Osteoblast (primary cell): Measurements from ENCODE around the gene MARCHF2. TPM values are rescaled to one million over a fixed set of nuclear protein-coding genes. Genes with fewer than 3 reads are reported as not detected.
A peak's percentile ranks its signal among the peaks of the same experiment; 100 is the strongest.

ENCODE experiments used
- DNase-seq: peaks from one replicate; pipeline ENCODE4 v3.0.0; 2011; ENCODE audit warnings: low spot score, mixed read lengths; ENCODE audit not compliant: insufficient read length; ENCODE audit errors: missing footprints
- H2AFZ ChIP-seq: 2 replicates; pipeline ENCODE4 v1.6.0; 2011; ENCODE audit warnings: mild to moderate bottlenecking, low read length
- H3K27ac ChIP-seq: 2 replicates; pipeline ENCODE4 v1.5.1; 2011; ENCODE audit warnings: mild to moderate bottlenecking, low read depth, low read length, moderate library complexity
- H3K27me3 ChIP-seq: 2 replicates; pipeline ENCODE4 v1.6.0; 2012; ENCODE audit warnings: mild to moderate bottlenecking, control low read depth, inconsistent platforms, low read length, moderate library complexity; ENCODE audit not compliant: insufficient read depth
- H3K36me3 ChIP-seq: 2 replicates; pipeline ENCODE4 v1.5.1; 2011; ENCODE audit warnings: mild to moderate bottlenecking, low read length, control low read depth, moderate library complexity; ENCODE audit not compliant: insufficient read depth
- H3K4me1 ChIP-seq: 2 replicates; pipeline ENCODE4 v1.5.1; 2011; ENCODE audit warnings: mild to moderate bottlenecking, low read length, control low read depth, moderate library complexity; ENCODE audit not compliant: insufficient read depth
- H3K4me2 ChIP-seq: 2 replicates; pipeline ENCODE4 v1.6.0; 2011; ENCODE audit warnings: mild to moderate bottlenecking, low read length; ENCODE audit not compliant: insufficient read depth
- H3K4me3 ChIP-seq: fragments of 200-600 bp; sonication (generic); 3 replicates; pipeline ENCODE4 v1.5.1; 2012; ENCODE audit warnings: mild to moderate bottlenecking, low read length, inconsistent platforms; ENCODE audit not compliant: insufficient read depth
- H3K79me2 ChIP-seq: 2 replicates; pipeline ENCODE4 v1.6.0; 2012; ENCODE audit warnings: mild to moderate bottlenecking, low read length, control low read depth, inconsistent platforms; ENCODE audit not compliant: insufficient read depth
- H3K9me3 ChIP-seq: 2 replicates; pipeline ENCODE4 v1.5.1; 2011; ENCODE audit warnings: low read depth, low read length, control low read depth
- H4K20me1 ChIP-seq: 2 replicates; pipeline ENCODE4 v1.6.0; 2012; ENCODE audit warnings: mild to moderate bottlenecking, low read length, control low read depth; ENCODE audit not compliant: insufficient read depth
- CTCF ChIP-seq: IDR thresholded peaks from 2 replicates; pipeline ENCODE4 v1.5.1; 2011; ENCODE audit warnings: mild to moderate bottlenecking, low read depth, low read length, moderate library complexity; ENCODE audit errors: extremely low read depth
- total RNA-seq: library from RNA; depleted of rRNA; stranded (reverse); fragments of >200 nt; gene quantifications from 2 replicates; pipeline ENCODE4 v1.2.3, GENCODE V29; 2012

The MARCHF2 gene
- total RNA-seq, 1 donor = 69.8 TPM

DNA sequence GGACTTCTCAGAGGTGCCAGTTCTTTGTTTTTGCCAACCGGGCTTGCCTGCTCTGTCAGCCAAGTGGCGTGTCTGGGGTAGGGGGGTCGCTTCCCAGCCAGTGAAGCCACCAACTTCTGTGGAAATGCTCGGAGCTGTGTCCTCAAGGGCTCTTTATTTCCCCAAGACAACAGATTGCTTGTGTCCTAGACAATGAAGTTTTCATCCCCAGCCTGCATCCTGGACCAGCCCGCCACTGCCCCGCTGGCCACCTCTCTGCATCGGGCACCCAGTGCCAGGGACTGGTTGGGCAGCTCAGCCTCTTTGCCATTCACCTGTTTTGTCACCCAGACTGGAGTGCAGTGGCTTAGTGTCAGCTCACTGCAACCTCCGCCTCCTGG lies 19.2 kb upstream of the MARCHF2 start:
- Histone ChIP-seq H2AFZ (no peak overlapping the region), H3K27ac (no peak overlapping the region), H3K79me2 (peaks cover 72% of the 10 kb centered on the region), H3K4me2 (no peak overlapping the region), H3K36me3 (no peaks in the 10 kb centered on the region), H3K4me3 (no peak overlapping the region), H3K4me1 (peaks cover 23% of the 10 kb centered on the region), H3K27me3 (no peaks in the 10 kb centered on the region), H4K20me1 (peaks cover 74% of the 10 kb centered on the region), H3K9me3 (no peaks in the 10 kb centered on the region)
- DNase-seq = peak; percentile 35
- no peak for TF ChIP-seq CTCF

GRCh38 chr19:8395621-8396082 lies 17.5 kb upstream of the MARCHF2 start:
- H3K79me2 ChIP-seq = peaks cover 83% of the 10 kb centered on the region
- H3K4me2 ChIP-seq = no peak overlapping the region
- TF ChIP-seq CTCF = no peak
- H3K4me1 ChIP-seq = peaks cover 23% of the 10 kb centered on the region
- H3K36me3 ChIP-seq = no peaks in the 10 kb centered on the region
- peaks cover 86% of the 10 kb centered on the region for H4K20me1 ChIP-seq
- H2AFZ ChIP-seq = no peak overlapping the region
- DNase-seq = peak; percentile 15
- no peak overlapping the region for H3K4me3 ChIP-seq
- no peaks in the 10 kb centered on the region for H3K9me3 ChIP-seq
- H3K27ac ChIP-seq = no peak overlapping the region
- H3K27me3 ChIP-seq = no peaks in the 10 kb centered on the region

GRCh38 chr19:8396185-8396562 lies 16.9 kb upstream of the MARCHF2 start:
- TF ChIP-seq CTCF = no peak
- no peak overlapping the region for H3K4me3 ChIP-seq
- no peaks in the 10 kb centered on the region for H3K9me3 ChIP-seq
- H3K36me3 ChIP-seq = no peaks in the 10 kb centered on the region
- H3K79me2 ChIP-seq = peaks cover 79% of the 10 kb centered on the region
- H3K27ac ChIP-seq = no peak overlapping the region
- H2AFZ ChIP-seq = no peak overlapping the region
- H3K27me3 ChIP-seq = no peaks in the 10 kb centered on the region
- DNase-seq = no peak
- peaks cover 82% of the 10 kb centered on the region for H4K20me1 ChIP-seq
- H3K4me1 ChIP-seq = peaks cover 20% of the 10 kb centered on the region
- no peak overlapping the region for H3K4me2 ChIP-seq

DNA sequence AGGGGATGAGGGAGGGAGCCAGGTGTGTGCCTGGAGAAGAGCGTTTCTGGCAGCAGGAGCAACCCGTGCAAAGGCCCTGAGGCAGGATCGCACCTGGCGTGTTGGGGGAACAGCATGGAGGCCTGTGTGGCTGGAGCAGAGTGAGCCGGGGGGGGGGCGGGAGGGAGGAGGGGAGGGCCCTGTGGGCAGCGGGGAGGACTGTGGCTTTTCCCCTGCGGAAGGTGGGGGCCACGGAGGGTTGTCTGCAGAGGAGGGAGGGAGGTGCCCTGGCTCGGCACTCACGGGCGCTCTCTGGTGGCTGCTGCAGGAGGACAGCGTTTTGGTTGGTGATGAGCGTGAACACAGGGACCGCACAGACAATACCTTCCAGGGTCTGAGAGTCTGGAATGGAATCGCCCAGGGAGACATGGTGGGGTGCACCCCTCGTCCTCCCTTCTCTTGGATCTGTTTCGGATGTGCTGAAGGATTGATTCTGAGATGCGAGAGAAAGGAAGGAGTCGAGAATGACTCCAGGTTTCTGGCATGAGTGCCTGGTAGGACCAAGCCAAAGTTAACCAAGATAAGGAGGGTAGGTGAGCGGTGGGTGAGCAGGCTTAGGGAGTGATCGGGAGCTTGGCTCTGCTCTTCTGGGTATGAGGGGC lies 16.4 kb upstream of the MARCHF2 start:
- H3K79me2 ChIP-seq = peaks cover 74% of the 10 kb centered on the region
- peaks cover 77% of the 10 kb centered on the region for H4K20me1 ChIP-seq
- no peaks in the 10 kb centered on the region for H3K9me3 ChIP-seq
- no peak overlapping the region for H3K4me3 ChIP-seq
- peaks cover 14% of the 10 kb centered on the region for H3K4me1 ChIP-seq
- peak; percentile 98 for DNase-seq
- TF ChIP-seq CTCF = peak; percentile 77
- H3K27me3 ChIP-seq = no peaks in the 10 kb centered on the region
- no peak overlapping the region for H3K4me2 ChIP-seq
- no peak overlapping the region for H2AFZ ChIP-seq
- H3K27ac ChIP-seq = no peak overlapping the region
- H3K36me3 ChIP-seq = no peaks in the 10 kb centered on the region
